Measurements from ENCODE around the gene PTPA. TPM values are rescaled to one million over a fixed set of nuclear protein-coding genes. Genes with fewer than 3 reads are reported as not detected.

PTPA gene
- total RNA-seq, 1 experiment from 2014 or later = 182 TPM

DNA sequence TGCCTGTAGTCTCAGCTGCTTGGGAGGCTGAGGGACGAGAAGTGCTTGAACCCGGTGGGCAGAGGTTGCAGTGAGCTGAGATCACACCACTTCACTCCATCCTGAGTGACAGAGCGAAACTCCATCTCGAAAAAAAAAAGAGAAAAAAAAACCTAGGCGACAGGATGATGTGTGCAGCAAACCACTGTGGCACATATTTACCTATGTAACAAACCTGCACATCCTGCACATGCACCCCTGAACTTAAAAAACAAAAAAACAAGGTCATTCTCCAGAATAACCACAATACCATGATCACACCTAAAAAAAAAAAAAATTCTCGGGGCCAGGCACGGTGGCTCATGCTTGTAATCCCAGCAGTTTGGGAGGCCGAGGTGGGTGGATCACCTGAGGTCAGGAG, 37.8 kb upstream of the PTPA start:
- ChIA-PET POLR2A (ENCODE audit: unreplicated experiment) (no interaction called here), CTCF (no interaction called here)
- no peak for TF ChIP-seq EZH2 (IDR thresholded peaks at IDR 0.05; ENCODE audit: low read depth)
- TF ChIP-seq, protein P1, sequence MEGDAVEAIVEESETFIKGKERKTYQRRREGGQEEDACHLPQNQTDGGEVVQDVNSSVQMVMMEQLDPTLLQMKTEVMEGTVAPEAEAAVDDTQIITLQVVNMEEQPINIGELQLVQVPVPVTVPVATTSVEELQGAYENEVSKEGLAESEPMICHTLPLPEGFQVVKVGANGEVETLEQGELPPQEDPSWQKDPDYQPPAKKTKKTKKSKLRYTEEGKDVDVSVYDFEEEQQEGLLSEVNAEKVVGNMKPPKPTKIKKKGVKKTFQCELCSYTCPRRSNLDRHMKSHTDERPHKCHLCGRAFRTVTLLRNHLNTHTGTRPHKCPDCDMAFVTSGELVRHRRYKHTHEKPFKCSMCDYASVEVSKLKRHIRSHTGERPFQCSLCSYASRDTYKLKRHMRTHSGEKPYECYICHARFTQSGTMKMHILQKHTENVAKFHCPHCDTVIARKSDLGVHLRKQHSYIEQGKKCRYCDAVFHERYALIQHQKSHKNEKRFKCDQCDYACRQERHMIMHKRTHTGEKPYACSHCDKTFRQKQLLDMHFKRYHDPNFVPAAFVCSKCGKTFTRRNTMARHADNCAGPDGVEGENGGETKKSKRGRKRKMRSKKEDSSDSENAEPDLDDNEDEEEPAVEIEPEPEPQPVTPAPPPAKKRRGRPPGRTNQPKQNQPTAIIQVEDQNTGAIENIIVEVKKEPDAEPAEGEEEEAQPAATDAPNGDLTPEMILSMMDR (conservative IDR thresholded peaks at IDR 0.05) = no peak

GRCh38 chr9:129074106-129074505, 37.1 kb upstream of the PTPA start:
- no peaks in the 10 kb centered on the region for H3K9me3 ChIP-seq (ENCODE audit: insufficient read depth, low read depth)
- TF ChIP-seq EZH2 (IDR thresholded peaks at IDR 0.05; ENCODE audit: low read depth) = no peak
- TF ChIP-seq, protein P1 (conservative IDR thresholded peaks at IDR 0.05) = no peak
- no peaks in the 10 kb centered on the region for H3K27me3 ChIP-seq (ENCODE audit: insufficient read depth, low read depth)
- DNase-seq = peak in 1 of 2 experiments; percentile 4
- ChIA-PET CTCF (no interaction called here), POLR2A (ENCODE audit: unreplicated experiment) (no interaction called here)
- H2AFZ ChIP-seq = no peak overlapping the region
- no peak overlapping the region for H3K4me2 ChIP-seq
- intact Hi-C loops (cut with micrococcal nuclease; ENCODE audit: unreplicated experiment) = no loop called here
- H4K20me1 ChIP-seq (ENCODE audit: insufficient read depth) = no peaks in the 10 kb centered on the region; the same call in 1 of the 2 replicates
- no peaks in the 10 kb centered on the region for H3K9me2 ChIP-seq (ENCODE audit: insufficient read depth)
- BruUV-seq (replicated peaks) = no TSS peak
- no peak overlapping the region for H3K4me3 ChIP-seq
- H3K4me1 ChIP-seq (replicated peaks; ENCODE audit: insufficient read depth) = peaks cover 9% of the 10 kb centered on the region
- H3F3A ChIP-seq (ENCODE audit: insufficient read depth, low read depth) = peaks cover 15% of the 10 kb centered on the region; the same call in 1 of the 2 replicates
- no peaks in the 10 kb centered on the region for H3K36me3 ChIP-seq (ENCODE audit: low read depth)
- H3K27ac ChIP-seq = no peak overlapping the region
- H3K79me2 ChIP-seq (ENCODE audit: low read depth) = no peaks in the 10 kb centered on the region

More for the DNA sequence above, 37.8 kb upstream of the PTPA start:
- H4K20me1 ChIP-seq (ENCODE audit: insufficient read depth) = no peaks in the 10 kb centered on the region; the same call in 1 of the 2 replicates
- H3K27me3 ChIP-seq (ENCODE audit: insufficient read depth, low read depth) = no peaks in the 10 kb centered on the region
- H3K4me2 ChIP-seq = no peak overlapping the region
- H3K4me1 ChIP-seq (replicated peaks; ENCODE audit: insufficient read depth) = peaks cover 9% of the 10 kb centered on the region
- H3K79me2 ChIP-seq (ENCODE audit: low read depth) = no peaks in the 10 kb centered on the region
- H3K36me3 ChIP-seq (ENCODE audit: low read depth) = no peaks in the 10 kb centered on the region
- no TSS peak for BruUV-seq (replicated peaks)
- H3K4me3 ChIP-seq = no peak overlapping the region
- DNase-seq = peak in 1 of 2 experiments; percentile 21
- no peak overlapping the region for H3K27ac ChIP-seq
- no peak overlapping the region for H2AFZ ChIP-seq
- no peaks in the 10 kb centered on the region for H3K9me3 ChIP-seq (ENCODE audit: insufficient read depth, low read depth)
- no peaks in the 10 kb centered on the region for H3K9me2 ChIP-seq (ENCODE audit: insufficient read depth)
- H3F3A ChIP-seq (ENCODE audit: insufficient read depth, low read depth) = peaks cover 15% of the 10 kb centered on the region; the same call in 1 of the 2 replicates
- intact Hi-C loops (cut with micrococcal nuclease; ENCODE audit: unreplicated experiment) = no loop called here

- ChIA-PET CTCF (no interaction called here), POLR2A (ENCODE audit: unreplicated experiment) (no interaction called here)
- Histone ChIP-seq H3F3A (ENCODE audit: insufficient read depth, low read depth) (peaks cover 15% of the 10 kb centered on the region; the same call in 1 of the 2 replicates), H2AFZ (no peak overlapping the region), H3K4me2 (no peak overlapping the region), H3K79me2 (ENCODE audit: low read depth) (0 out of 2 replicates have a peak, but pooled peaks cover 6% of the 10 kb centered on the region), H3K27ac (no peak overlapping the region), H3K9me2 (ENCODE audit: insufficient read depth) (no peaks in the 10 kb centered on the region), H3K4me1 (replicated peaks; ENCODE audit: insufficient read depth) (peaks cover 18% of the 10 kb centered on the region), H3K36me3 (ENCODE audit: low read depth) (no peaks in the 10 kb centered on the region), H3K4me3 (no peak overlapping the region), H4K20me1 (ENCODE audit: insufficient read depth) (no peaks in the 10 kb centered on the region), H3K27me3 (ENCODE audit: insufficient read depth, low read depth) (no peaks in the 10 kb centered on the region), H3K9me3 (ENCODE audit: insufficient read depth, low read depth) (no peaks in the 10 kb centered on the region)
- no peak for TF ChIP-seq EZH2 (IDR thresholded peaks at IDR 0.05; ENCODE audit: low read depth)
- TF ChIP-seq, protein P1 (conservative IDR thresholded peaks at IDR 0.05) = no peak
- intact Hi-C loops (cut with micrococcal nuclease; ENCODE audit: unreplicated experiment) = no loop called here
- peak in 1 of 2 experiments; percentile 10 for DNase-seq
- BruUV-seq (replicated peaks) = no TSS peak
Observed at GRCh38 chr9:129075996-129076639, 35.1 kb upstream of the PTPA start.

All from PC-9 (cell line).